Smooth muscle cell (in vitro differentiated cells): ENCODE data around the gene GLIPR1L1. TPM values are rescaled to one million over a fixed set of nuclear protein-coding genes. Genes with fewer than 3 reads are reported as not detected.

Source experiments
- DNase-seq: peaks from one replicate; lab custom pipeline; 2025; ENCODE audit not compliant: unreplicated experiment; lab: John Stamatoyannopoulos, UW
- H2AFZ ChIP-seq: fragments of 200-600 bp; sonication (generic); 2 replicates; pipeline ENCODE4 v1.6.0; 2016; ENCODE audit warnings: antibody characterized with exemption, low read depth, mild to moderate bottlenecking
- H3F3A ChIP-seq: fragments of 200-600 bp; sonication (generic); 2 replicates; pipeline ENCODE4 v1.6.0; 2017; ENCODE audit warnings: antibody characterized with exemption, low read depth
- H3K27ac ChIP-seq: fragments of 200-600 bp; sonication (generic); 2 replicates; pipeline ENCODE4 v1.5.1; 2016; ENCODE audit warnings: low read depth, mild to moderate bottlenecking
- H3K27me3 ChIP-seq: fragments of 200-600 bp; sonication (generic); 2 replicates; pipeline ENCODE4 v1.6.1; 2016; ENCODE audit warnings: low read depth, mild to moderate bottlenecking
- H3K36me3 ChIP-seq: fragments of 200-600 bp; sonication (generic); 2 replicates; pipeline ENCODE4 v1.5.1; 2016; ENCODE audit warnings: low read depth
- H3K4me1 ChIP-seq: fragments of 200-600 bp; sonication (generic); 2 replicates; pipeline ENCODE4 v1.5.1; 2016; ENCODE audit warnings: low read depth
- H3K4me2 ChIP-seq: fragments of 200-600 bp; sonication (generic); 2 replicates; pipeline ENCODE4 v1.6.0; 2016; ENCODE audit warnings: mild to moderate bottlenecking
- H3K4me3 ChIP-seq: fragments of 200-600 bp; sonication (generic); 2 replicates; pipeline ENCODE4 v1.5.1; 2016; ENCODE audit warnings: mild to moderate bottlenecking
- H3K79me2 ChIP-seq: fragments of 200-600 bp; sonication (generic); 2 replicates; pipeline ENCODE4 v1.6.0; 2016; ENCODE audit warnings: low read depth, mild to moderate bottlenecking
- H3K9ac ChIP-seq: fragments of 200-600 bp; sonication (generic); 2 replicates; pipeline ENCODE4 v1.6.0; 2016; ENCODE audit warnings: low read depth
- H3K9me3 ChIP-seq: fragments of 200-600 bp; sonication (generic); replicated peaks from 2 replicates; pipeline ENCODE4 v1.5.1; 2016; ENCODE audit warnings: low read depth
- H4K20me1 ChIP-seq: fragments of 200-600 bp; sonication (generic); 2 replicates; pipeline ENCODE4 v1.6.0; 2016; ENCODE audit warnings: low read depth
- WGBS: methylation state at CpG from one replicate; pipeline ENCODE4 v1.1.7; 2016; ENCODE audit warnings: low lambda C conversion rate; 5-methylcytosine and 5-hydroxymethylcytosine counted together
- polyA plus RNA-seq: library from polyadenylated mRNA; unstranded; fragments of >200 nt; fragmentation: Nextera tagmentation; extraction: Ambion mirVana; gene quantifications from 2 replicates; pipeline ENCODE4 v1.2.1, GENCODE V29; 2016
- total RNA-seq: library from RNA; depleted of rRNA; stranded (reverse); fragments of >200 nt; gene quantifications from 2 replicates; pipeline ENCODE4 v1.2.3, GENCODE V29; 2014
- TF ChIP-seq, protein P1 (sequence below): fragments of 200-600 bp; sonication (generic); IDR thresholded peaks from 2 replicates; pipeline ENCODE4 v1.5.1; 2017; ENCODE audit warnings: borderline replicate concordance, mild to moderate bottlenecking, antibody characterized with exemption; ENCODE audit not compliant: insufficient read depth, poor library complexity, severe bottlenecking

Gene GLIPR1L1
- total and polyA plus RNA-seq, 2 experiments from 2014 or later: not detected

- H2AFZ ChIP-seq: no peak overlapping the region
- DNase-seq: no peak
- TF ChIP-seq, protein P1, sequence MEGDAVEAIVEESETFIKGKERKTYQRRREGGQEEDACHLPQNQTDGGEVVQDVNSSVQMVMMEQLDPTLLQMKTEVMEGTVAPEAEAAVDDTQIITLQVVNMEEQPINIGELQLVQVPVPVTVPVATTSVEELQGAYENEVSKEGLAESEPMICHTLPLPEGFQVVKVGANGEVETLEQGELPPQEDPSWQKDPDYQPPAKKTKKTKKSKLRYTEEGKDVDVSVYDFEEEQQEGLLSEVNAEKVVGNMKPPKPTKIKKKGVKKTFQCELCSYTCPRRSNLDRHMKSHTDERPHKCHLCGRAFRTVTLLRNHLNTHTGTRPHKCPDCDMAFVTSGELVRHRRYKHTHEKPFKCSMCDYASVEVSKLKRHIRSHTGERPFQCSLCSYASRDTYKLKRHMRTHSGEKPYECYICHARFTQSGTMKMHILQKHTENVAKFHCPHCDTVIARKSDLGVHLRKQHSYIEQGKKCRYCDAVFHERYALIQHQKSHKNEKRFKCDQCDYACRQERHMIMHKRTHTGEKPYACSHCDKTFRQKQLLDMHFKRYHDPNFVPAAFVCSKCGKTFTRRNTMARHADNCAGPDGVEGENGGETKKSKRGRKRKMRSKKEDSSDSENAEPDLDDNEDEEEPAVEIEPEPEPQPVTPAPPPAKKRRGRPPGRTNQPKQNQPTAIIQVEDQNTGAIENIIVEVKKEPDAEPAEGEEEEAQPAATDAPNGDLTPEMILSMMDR: no peak
- H3K4me2 ChIP-seq: peak overlapping the region; percentile 20
- no peak overlapping the region for H3K4me3 ChIP-seq
- no peaks in the 10 kb centered on the region for H4K20me1 ChIP-seq
- no peak overlapping the region for H3K9ac ChIP-seq
- no peaks in the 10 kb centered on the region for H3F3A ChIP-seq
- no peaks in the 10 kb centered on the region for H3K79me2 ChIP-seq
- H3K27ac ChIP-seq: no peak overlapping the region
- H3K9me3 ChIP-seq: no peaks in the 10 kb centered on the region
- H3K36me3 ChIP-seq: no peaks in the 10 kb centered on the region
- H3K27me3 ChIP-seq: no peaks in the 10 kb centered on the region
- no peaks in the 10 kb centered on the region for H3K4me1 ChIP-seq
Measured at GRCh38 chr12:75315518-75315917, 19.0 kb upstream of the GLIPR1L1 start.

DNA sequence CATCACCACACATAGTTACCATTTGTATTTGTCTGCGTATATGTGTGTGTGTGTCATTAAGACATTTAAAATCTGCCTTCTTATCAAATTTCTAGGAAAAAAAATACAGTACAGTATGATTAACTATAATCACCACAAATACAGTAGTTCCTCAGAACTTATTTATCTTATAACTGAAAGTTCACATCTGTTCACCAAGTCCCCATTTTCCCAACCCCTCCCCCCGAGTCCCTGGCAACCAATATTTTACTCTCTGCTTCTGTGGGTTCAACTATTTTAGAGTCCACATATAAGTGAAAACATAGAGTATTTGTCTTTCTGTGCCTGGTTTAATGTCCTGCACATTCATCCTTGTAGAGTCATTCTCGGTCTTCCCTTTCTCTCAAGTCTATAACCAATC lies 16.7 kb upstream of the GLIPR1L1 start:
- H4K20me1 ChIP-seq: no peaks in the 10 kb centered on the region
- H3K27ac ChIP-seq: no peak overlapping the region
- 98% methylated on average over 3 of the region's 3 CpGs for WGBS

DNA sequence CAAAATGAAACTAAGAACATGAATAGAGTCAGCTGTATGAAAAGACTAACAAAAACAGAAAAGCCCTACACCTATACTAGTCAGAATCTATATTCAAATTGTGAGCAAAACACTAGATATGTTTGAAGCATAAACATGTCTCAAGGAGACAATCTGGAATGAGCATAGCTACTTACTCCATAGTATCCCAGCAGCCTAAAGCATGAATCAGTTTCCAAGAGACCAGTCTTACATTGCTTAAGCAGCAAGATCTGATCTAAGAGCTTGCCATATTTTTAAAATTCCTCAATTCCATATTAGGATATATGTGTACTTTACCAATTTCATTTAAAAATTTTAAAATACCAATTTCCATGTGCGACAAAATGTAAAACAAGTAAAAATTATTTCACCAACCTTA lies 12.0 kb upstream of the GLIPR1L1 start:
- Histone ChIP-seq H3K9me3 (no peaks in the 10 kb centered on the region), H3K27ac (peak overlapping the region; percentile 39), H3K4me1 (peaks cover 5% of the 10 kb centered on the region), H3K4me2 (peak overlapping the region; percentile 5), H3F3A (no peaks in the 10 kb centered on the region), H3K4me3 (no peak overlapping the region), H3K9ac (no peak overlapping the region), H3K36me3 (no peaks in the 10 kb centered on the region), H4K20me1 (no peaks in the 10 kb centered on the region), H2AFZ (no peak overlapping the region), H3K79me2 (no peaks in the 10 kb centered on the region), H3K27me3 (no peaks in the 10 kb centered on the region)
- TF ChIP-seq, protein P1: no peak
- 2% methylated on average over 1 of the region's 1 CpG for WGBS
- DNase-seq: no peak

More for the DNA sequence above, 16.7 kb upstream of the GLIPR1L1 start:
- no peak overlapping the region for H2AFZ ChIP-seq
- no peak overlapping the region for H3K4me2 ChIP-seq
- H3K36me3 ChIP-seq: no peaks in the 10 kb centered on the region
- DNase-seq: no peak
- no peak overlapping the region for H3K9ac ChIP-seq
- no peaks in the 10 kb centered on the region for H3F3A ChIP-seq
- H3K9me3 ChIP-seq: no peaks in the 10 kb centered on the region
- TF ChIP-seq, protein P1: no peak
- H3K79me2 ChIP-seq: no peaks in the 10 kb centered on the region
- no peaks in the 10 kb centered on the region for H3K27me3 ChIP-seq
- H3K4me3 ChIP-seq: no peak overlapping the region
- H3K4me1 ChIP-seq: no peaks in the 10 kb centered on the region

GRCh38 chr12:75323663-75324062 lies 10.8 kb upstream of the GLIPR1L1 start:
- Histone ChIP-seq H2AFZ (no peak overlapping the region), H3K9ac (no peak overlapping the region), H3K27me3 (no peaks in the 10 kb centered on the region), H3K9me3 (no peaks in the 10 kb centered on the region), H3K79me2 (no peaks in the 10 kb centered on the region), H3K27ac (no peak overlapping the region), H3K4me1 (peaks cover 5% of the 10 kb centered on the region), H4K20me1 (no peaks in the 10 kb centered on the region), H3K4me2 (no peak overlapping the region), H3K4me3 (no peak overlapping the region), H3F3A (no peaks in the 10 kb centered on the region), H3K36me3 (no peaks in the 10 kb centered on the region)
- WGBS: 77% methylated on average over 3 of the region's 3 CpGs
- no peak for DNase-seq
- TF ChIP-seq, protein P1: no peak
